DLD1 (cell line): ENCODE results near the gene UBE2L5.

Source experiments
- in situ Hi-C: cut with HindIII; loops from 2 replicates; pipeline ENCODE4 v1.10.0; 2017; ENCODE audit warnings: low sequenced_read_pairs

Gene UBE2L5

DNA sequence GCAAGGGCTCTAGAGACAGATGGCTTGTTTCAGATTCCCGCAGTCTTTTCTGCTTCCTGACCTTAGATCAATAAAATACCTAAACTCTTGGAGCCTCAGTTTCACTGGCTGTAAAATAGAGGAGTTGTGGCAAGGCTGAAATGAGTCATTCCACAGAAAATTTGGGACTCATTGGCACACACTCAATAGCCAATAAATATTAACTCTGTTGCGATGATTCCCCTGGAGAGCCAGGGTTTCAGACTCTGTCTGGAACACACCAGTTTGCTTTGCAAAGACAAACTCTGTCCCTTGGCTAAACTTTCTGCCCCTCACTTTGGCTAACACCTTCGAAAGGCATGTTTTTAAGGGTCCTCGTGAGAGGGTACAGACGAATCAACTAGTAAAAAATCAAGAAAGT lies 18.1 kb upstream of the UBE2L5 start:
- in situ Hi-C loops: no loop called here

DNA sequence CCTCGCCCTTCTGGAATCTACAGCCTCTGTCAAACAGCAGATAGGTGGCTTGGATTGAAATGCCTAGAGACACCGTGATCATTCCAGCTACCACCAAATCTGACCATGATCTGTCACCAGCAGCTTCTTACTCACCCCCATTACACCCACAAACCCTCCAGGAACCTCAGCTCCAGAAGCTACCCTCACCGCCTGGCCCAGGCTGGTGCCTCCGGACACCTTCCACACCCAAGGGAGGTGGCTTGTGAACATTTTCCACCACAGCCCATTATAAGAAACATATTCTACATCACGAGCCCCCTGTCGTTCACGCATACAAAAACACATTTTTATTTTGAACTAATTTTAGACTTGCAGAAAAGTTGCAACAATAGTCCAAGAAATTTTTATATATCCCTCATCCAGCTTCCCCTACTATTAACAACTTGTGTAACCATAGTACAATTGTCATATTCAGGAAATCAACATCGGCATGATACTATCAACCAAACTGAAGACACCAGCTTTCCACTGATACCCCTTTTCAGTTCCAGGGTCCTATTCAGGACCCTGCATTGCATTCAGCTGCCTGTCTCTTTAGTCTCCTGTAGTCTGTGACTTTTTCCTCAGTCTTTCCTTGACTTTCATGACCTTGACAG lies 15.4 kb upstream of the UBE2L5 start:
- in situ Hi-C loops: no loop called here

DNA sequence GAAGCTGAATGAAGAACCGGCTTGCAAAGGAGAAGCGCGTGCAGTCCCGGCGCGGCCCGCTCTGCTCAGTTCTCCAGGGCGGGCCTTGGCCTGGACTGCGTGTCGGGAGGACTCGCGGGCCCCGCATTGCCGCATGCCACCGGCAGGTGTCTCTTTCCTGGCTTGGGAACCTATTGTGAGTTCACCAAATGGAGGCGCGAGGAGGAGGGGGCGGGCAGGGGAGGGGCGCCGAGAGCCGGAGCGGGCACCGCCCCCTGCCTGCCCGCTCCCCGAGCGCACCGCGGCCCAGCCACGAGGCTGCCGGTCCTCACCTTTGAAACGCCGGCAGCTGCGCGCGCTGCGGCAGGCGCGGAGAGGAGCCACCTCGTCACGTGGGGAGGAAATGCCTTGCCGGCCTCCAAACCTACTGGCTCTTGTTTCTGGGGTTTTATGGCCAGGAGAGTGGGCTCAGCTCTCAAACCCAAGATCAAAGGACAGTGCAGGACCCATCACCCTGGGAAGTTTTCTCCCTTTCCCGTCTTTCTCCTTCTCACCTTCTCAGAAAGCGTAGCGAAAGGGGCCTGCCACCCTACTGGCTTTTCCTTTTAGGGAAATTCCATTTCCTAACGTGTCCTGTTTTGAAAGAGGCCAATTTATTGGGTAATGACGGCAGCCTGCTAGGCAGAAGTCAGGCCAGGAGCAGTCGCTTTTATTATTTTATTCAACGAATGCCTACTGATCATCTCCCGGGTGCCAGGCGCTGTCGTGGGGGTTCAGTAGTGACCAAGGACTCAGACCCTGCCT lies 13.8 kb upstream of the UBE2L5 start:
- in situ Hi-C loops: no loop called here

DNA sequence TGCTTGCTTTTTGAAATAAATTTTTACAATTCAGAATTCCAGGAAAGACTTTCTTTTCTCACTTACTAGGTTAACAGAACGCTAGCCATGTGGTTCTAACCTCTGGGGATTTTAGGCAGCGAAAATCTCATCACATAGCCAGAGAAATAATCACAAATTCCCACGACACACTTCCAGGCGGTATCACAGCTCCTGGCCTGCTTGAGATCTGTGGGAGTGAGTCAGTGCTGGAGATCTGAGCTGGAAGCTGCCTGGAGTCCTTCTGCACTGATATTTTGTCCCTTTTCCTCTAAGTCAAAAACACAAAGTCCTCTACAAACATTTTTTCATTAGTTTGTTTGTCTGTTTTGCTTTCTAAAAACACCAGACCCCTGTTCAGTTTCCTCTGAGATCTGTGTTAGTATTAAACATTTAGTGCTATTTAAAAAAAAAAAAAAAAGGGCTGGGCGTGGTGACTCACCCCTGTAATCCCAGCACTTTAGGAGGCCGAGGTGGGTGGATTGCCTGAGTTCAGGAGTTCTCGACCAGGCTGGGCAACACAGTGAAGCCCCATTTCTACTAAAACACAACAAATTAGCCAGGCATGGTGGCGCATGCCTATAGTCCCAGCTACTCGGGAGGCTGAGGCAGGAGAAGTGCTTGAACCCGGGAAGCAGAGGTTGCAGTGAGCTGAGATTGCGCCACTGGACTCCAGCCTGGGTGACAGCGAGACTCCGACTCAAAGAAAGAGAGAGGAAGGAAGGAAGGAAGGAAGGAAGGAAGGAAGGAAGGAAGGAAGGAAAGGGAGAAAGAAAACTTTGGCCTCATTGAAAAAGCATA lies 12.2 kb upstream of the UBE2L5 start:
- in situ Hi-C loops: no loop called here

DNA sequence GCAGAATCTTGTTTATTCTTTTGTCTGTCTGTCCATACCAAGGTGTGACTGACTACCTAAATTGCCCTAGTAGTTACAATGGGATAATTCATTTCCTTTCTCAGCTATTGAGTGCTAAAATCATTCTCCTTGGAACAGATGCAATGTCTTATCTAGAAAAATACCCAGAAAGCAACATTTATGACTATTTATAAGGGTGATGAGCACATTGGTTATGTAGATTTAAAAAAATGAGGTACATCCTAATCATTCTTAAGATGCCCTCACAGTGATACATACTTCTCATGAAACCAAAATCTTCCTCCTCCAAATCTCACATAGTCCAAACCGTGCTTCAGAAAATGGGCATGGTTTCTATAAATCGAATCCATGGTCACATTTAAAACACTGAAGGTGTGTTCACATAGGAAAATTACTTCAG lies 11.6 kb upstream of the UBE2L5 start:
- in situ Hi-C loops: no loop called here

DNA sequence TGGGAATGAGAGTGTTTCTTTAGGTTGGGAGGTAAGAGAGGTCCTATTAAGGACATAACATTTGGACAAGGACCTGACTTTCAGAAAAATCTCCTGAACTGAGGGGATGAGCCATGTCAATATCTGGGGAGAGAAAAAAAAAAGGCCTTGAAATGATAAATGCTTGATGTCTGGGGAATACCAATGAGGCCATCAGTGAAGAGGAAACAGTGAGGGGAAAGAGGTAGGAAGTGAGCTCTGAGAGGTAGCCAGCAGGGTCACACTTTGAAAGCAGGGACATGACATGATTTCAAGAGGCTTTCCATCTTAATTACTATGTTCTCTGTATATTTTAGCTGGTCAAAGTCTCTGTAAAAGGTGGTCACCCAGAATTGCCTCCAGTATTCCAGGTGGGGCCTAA lies 9.9 kb upstream of the UBE2L5 start:
- in situ Hi-C loops: no loop called here

DNA sequence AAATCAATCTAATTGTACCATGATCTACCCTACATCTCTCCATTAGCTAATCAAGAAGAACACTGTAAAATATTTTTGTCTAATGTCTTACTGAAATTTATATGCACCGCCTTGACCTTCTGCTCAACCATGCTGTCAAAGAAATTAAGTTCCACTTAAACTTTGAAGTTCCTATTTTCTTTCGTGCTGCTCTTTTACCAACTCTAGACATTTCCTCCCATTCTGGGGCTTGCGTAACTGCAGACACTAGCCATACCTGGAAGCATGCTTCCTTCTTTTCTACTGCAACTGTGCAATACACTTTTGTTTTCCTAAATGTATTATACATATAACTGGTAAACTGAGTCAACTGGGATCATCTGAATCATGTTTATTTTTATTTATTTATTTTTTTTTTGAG lies 8.5 kb upstream of the UBE2L5 start:
- in situ Hi-C loops: no loop called here

DNA sequence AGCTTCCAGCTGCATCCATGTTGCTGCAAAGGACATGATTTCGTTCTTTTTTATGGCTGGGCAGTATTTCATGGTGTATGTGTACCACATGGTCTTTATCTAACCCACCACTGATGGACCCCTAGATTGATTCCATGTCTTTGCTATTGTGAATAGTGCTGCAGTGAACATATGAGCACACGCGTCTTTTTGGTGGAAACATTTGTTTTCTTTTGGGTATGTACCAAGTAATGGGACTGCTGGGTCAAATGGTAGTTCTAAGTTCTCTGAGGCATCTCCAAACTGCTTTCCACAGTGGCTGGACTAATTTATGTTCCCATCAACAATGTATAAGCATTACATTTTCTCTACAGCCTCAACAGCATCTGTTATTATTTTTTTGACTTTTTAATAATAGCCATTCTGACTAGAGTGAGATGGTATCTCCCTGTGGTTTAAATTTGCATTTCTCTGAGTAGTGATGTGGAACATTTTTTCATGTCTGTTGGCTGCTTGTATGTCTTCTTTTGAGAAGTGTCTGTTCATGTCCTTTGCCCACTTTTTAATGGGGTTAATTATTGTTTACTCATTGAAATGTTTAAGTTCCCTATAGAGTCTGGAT lies 6.8 kb upstream of the UBE2L5 start:
- in situ Hi-C loops: no loop called here

DNA sequence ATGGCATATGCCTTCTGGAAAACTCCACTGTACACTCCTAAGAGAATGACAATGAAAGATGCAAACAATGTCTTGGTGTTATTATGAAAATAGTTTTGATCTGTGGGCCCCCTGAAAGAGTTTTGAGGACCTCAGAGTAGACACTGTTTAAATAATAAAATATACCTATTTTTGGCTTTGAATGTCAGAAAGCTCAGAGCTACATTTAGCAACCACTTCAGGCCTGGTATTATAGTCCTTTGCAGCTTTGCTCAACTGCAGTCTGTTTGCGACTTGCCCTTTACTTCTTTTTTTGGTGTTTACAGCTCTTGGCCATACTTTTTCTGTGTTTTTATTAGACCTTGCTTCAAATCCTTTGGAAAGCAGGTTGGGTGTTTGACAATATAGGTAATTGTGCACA lies 5.8 kb upstream of the UBE2L5 start:
- in situ Hi-C loops: no loop called here

DNA sequence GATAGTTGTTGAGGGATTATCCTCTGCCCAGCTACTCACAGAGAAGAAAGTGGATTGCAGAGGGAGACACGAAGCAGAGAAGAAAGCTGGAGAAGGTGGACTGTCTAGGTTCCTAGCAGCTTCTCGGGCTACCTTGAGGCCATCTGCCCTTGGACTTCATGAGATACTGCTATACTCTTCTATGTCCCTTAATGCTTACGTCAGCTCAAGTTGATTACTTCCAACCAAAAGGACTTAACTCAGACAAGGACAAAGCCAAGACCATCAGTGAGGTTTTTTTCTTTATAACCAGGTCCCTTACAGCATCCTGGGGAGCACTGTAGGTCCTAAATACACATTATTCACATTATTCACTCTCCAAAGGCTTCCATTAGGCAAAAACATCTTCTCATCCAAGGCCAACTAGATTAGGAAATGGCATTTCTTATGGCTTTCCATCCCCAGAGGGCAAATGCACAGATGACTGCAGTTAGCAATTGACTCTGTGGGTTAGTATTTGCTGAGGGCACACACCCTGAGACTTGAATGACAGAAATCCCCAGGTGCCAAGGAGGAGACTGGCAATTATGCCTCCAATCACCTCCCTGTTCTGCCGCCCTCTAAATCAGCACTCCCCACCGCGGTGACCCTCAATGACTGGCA lies 4.1 kb upstream of the UBE2L5 start:
- in situ Hi-C loops: no loop called here

DNA sequence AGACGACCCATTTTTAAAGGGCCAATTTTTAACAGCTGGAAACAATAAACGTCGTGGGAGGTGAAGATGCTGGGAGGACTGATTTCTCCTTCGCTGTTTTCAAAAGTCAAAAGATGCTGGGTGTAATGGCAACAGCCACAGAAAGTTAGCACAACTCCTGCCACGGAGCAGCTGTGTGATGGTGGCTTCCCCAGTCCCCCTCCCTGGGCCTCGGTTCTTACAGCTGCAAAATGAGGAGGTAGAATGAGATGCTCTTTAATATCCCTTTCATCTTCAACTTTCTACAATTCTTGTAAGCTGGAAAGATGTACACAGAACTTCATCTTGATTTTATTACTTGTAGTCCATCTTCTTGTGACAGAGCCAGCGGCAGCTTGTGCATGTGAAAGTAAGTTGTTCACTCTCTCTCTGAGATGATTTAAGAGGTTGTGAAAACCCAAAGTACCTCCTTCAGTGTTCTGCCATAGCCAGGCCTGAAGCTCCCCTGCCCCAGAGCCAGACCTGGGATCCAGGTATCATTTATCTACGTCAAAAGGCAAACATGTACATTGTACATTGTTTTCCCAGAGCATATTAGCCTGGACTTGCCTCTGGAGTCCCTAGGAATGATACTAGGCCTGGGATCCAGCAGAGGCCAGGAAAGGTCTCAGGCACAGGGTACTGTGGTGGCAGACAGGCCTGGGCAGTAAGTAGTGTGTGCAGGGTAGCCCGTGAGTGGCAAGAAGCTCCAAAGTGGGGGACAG lies 3.4 kb upstream of the UBE2L5 start:
- in situ Hi-C loops: no loop called here

DNA sequence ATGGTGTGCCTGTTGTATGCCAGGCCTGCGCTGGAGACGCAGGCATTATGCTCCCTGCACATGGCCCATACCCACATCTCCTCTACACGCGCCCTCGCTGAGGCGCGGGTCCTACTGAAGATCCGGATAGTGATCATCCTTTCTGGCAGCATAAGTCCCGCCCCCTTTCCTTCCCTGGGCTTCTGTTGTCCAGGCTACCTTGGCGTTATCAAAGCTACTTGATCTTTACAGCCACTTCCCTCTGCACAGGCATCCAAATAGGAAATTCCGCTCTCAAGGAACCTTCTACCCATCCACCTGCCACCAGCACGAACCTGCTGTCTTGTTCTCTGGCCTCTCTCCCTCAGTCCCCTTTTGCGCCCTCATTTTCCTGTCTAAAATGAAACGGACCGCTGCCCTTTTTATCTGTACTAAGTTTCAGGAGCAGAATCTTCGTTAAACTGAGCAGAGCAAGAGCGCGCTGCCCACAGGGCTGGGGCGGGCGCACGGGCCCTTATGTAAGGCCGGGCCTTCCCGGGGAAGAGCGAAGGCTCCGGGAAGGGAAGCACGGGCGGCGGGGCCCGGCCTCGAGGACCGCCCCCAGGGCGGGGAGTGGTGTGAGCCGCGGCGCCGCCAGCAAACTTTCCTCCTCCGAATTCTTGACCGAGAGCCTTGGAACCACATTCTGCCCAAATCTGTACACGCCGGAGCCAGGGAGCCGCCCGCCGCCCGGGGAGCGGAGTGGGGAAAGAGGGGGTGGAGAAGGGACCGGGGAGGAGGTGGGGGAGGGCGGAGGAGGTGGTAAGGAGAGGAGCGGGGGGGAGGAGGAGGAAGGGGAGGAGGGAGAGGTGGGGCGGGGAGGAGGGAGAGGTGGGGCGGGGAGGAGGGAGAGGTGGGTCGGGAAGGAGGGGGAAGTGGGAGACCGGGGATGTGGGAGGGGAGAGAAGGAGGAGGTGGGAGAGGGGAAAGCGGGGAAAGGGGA lies 920 bp upstream of the UBE2L5 start:
- in situ Hi-C loops: no loop called here

DNA sequence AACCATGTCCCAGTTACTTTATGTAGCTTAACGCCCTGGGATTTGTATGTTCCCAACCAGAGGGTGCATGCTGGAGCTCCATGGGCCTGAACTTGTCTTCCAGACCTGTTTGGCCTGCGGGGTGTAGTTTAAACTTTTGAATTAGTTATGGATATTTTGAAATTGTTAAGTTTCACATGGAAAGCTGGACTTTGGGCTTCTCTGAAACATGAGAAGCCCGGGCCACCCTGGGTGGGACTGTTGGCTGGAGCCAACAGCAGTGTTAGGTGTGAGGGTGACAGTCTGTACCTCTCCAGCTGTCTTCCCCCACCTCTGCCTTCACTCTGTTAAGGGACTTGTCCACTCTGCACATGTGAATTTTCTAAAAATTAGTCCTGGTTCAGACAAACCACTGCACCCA lies 1.6 kb downstream of the UBE2L5 start:
- in situ Hi-C loops: no loop called here

DNA sequence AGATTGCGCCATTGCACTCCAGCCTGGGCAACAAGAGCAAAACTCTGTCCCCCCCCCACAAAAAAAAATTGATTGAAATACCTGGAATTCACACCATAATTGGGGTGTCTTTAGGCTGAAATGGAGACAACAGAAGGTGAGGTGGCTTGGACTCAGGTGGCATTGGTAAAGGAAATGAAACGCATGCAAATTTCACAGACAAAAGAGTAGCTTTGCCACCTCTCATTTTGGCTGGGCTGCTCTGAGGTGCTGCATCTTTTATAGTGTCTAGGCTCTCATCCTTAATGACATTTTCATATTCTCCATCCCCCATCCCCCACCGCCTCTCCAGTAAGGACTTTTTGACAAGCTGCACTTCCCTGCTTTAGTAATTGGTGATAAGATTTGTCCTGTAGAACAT lies 6.9 kb downstream of the UBE2L5 start:
- in situ Hi-C loops: no loop called here

DNA sequence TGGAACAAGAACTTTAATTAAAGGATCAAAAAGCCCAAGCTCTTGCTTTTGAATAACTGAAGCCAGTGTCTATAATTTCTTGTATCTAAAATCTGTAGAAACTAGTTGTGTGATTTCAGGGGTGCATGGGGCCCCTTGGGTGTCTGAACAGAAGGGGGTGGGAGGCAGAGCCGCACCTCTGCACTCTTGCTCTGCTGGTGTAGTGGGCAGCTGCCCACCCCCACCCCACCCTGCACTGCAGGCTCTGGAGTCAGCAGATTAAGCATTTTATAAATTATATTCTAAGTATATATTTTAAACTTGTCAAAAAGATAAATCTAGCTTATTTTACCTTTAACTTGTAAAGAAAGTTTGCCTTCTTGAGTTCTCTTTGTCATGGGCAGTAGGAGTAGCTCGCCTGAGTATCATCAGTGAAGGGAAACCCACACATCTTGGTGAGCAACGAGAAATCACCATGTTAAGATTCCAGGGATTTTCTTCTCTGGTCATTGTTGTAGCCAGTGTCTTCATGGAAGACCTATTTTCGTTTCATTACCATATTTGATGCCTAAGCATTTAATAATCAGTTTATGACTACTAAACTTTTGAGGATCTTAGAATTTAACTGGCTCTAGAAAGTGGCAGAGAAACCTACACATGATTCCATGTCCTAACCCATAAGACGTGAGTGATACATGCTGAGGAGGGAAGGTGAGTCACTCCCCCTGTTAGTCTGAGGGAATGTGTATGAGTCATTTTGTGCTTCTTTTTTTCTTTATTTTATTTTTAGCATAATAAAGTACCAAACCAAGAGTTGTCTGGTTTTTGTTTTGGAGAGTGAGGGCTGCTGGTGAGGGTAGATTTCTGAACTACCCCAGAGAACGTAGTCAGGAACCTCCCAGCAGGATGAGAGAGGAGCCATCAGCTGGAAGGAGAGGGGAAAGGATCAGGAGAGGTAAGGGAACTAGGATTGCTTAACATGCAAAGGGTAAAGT lies 7.7 kb downstream of the UBE2L5 start:
- in situ Hi-C loops: no loop called here

DNA sequence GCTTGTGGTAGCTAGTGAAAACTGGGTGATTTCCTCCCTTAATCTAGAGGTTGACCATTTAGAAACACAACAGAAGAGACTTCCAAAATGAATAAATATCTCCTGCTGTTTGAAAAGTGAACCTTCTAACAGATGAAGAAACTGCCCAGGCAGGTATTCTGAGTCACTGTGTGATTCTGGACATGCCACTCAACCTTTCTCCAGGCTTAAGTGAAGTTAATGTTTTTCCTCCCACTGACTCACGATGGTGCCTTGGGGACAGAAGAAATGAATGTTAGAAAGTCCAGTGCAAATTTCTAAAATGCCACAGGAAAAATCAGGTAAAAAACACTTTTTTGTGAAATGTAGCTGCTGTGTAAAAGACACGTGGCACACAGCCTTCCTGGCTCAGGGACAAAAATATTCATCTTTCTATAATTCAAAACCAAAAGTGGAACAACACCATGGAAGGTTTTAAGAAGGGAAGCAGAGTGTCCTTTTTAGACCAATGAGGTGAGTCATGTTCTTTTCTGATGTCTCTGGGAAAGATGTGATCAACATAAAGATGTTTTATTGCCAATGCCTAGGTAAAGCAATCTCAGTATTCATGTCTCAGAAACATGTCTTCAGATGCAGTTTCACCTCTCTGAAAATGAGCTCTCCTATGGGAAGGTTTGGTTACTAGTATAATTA lies 9.1 kb downstream of the UBE2L5 start:
- in situ Hi-C loops: no loop called here

DNA sequence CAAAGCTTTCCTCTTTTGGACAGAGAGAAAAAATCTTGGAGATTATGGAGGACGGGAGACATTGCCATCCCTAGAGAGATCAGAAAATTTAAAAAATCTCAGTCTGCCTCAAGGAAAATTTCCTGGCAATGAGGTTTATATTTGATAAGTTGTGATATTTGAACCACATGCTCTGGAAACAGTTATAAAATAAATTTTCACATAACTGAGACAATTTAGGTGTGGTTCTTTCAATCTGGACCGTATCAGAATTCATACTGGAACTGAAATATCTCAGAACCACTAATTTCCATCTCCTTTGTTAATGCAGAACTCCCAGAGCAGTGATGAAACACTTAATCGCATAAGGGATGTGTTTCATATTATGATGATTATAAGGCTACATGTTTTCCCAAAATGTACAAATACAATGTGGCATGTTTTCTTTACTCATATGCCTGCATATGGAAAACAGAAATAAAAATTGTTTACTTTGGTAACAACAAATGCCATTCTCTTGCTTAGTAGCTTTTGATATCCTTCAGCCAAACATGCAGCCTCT lies 13.7 kb downstream of the UBE2L5 start:
- in situ Hi-C loops: no loop called here
